Activated naive CD8-positive, alpha-beta T cell treated with anti-CD3 and anti-CD28 coated beads, Interleukin-2, amount 50 U/mL, for 16 hours (primary cell): ENCODE measurements around the gene MRPL58.
"Not testable (repeated sequence)": the region's sequence is repeated elsewhere in the genome, so short reads cannot be mapped to it uniquely, and the experiment has no call there.

Experiments used
- DNase-seq: peaks from one replicate; pipeline ENCODE4 v3.0.0-alpha.2; 2020; ENCODE audit warnings: low read depth, low spot score

MRPL58 gene

GRCh38 chr17:75013092-75013559 is 656 bp downstream of the MRPL58 start:
- no peak for DNase-seq

DNA sequence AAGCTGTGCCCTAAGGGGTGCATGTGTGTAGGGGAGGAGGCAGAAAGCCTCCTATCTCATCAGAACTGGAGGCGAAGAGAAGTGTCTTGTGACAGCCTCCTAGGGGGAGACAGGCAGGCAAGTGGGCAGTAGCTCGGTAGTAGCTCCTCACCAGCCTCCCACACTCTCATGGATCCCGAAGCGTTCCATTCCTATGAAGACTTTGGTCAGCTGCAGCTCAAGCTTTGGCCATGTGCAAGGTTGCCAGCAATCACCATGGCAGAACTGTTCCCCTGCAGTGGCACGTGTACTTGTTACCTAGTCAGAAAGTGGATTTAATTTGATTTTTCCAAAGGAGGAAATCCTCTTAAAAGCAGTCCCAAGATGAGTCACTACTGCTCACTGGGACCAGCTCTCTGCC is 6.7 kb downstream of the MRPL58 start:
- no peak for DNase-seq

- DNase-seq, result no peak
These were observed 7.2 kb downstream of the MRPL58 start for GRCh38 chr17:75019710-75020109.

- DNase-seq, result no peak
These were observed 8.1 kb downstream of the MRPL58 start for GRCh38 chr17:75020331-75021110.

DNA sequence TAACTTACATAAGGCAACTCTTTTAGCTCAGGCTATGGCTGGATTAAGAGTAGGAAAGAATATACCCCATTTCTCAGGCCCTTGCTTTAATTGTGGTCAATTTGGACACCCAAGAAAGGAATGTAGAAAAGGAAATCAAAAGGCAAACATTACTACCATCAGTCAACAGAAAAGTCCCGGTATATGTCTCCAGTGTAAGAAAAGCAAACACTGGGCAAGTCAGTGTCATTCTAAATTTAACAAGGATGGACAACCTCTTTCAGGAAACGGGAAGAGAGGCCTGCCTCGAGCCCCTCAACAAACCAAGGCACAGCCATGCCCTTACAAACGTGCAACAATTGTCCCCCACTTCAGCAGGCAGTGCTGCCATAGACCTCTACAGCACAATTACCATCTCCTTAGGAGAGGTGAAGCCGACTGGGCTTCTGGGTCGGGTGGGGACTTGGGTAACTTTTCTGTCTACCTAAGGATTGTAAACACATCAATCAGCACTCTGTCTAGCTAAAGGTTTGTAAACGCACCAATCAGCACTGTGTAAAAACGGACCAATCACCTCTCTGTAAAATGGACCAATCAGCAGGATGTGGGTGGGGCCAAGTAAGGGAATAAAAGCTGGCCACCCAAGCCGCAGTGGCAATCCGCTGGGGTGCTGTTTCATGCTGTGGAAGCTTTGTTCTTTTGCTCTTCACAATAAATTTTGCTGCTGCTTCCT is 12.4 kb downstream of the MRPL58 start:
- no peak for DNase-seq

DNA sequence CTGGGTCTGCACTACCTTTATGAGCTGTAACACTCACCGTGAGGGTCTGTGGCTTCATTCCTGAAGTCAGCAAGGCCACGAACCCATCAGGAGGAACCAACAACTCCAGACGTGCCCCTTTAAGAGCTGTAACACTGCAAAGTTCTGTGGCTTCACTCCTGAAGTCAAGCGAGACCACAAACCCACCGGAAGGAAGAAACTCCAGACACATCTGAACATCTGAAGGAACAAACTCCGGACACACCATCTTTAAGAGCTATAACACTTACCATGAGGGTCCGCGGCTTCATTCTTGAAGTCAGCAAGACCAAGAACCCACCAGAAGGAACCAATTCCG is 12.9 kb downstream of the MRPL58 start:
- not testable (repeated sequence) for DNase-seq

GRCh38 chr17:75026650-75027049 is 14.2 kb downstream of the MRPL58 start:
- DNase-seq, result not testable (repeated sequence)

GRCh38 chr17:75030161-75030560 is 17.7 kb downstream of the MRPL58 start:
- no peak for DNase-seq

DNA sequence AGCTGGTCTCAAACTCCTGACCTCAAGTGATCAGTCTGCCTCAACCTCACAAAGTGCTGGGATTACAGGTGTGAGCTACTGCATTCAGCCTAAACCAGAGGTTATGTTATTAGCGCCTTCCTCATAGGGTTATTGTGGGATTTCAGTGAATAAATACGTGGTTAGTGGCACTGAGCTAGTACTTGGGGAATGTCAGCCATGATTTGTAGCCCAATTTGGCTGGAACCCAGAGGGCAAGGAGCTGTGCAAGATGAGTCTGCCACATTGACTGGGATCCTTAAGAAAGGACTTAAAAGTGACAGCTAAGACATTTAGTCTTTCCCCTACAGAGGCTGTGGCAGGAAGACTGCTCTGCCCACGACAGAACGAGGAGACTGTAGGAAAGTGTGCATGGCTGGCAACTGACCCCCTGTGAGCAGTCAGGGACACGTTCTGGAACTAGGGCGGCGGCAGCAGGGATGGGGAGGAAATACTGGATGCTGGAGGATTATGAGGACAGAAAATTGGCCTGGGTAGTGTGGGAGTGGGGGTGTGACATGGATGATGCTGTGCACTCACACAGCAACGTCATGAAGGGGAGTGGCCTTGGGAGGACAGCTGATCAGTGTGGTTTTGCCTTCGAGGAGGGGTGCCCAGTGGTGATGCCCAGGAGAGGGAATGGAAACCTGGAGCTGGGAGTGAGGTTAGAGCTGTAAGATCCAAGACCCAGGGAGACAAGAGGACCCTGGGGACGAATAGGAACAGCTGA is 19.7 kb downstream of the MRPL58 start:
- DNase-seq, result no peak

- DNase-seq, result no peak
These were observed 20.3 kb downstream of the MRPL58 start for GRCh38 chr17:75032720-75033280.

- peak; percentile 83 for DNase-seq
These were observed 21.1 kb downstream of the MRPL58 start for GRCh38 chr17:75033346-75034235.

DNA sequence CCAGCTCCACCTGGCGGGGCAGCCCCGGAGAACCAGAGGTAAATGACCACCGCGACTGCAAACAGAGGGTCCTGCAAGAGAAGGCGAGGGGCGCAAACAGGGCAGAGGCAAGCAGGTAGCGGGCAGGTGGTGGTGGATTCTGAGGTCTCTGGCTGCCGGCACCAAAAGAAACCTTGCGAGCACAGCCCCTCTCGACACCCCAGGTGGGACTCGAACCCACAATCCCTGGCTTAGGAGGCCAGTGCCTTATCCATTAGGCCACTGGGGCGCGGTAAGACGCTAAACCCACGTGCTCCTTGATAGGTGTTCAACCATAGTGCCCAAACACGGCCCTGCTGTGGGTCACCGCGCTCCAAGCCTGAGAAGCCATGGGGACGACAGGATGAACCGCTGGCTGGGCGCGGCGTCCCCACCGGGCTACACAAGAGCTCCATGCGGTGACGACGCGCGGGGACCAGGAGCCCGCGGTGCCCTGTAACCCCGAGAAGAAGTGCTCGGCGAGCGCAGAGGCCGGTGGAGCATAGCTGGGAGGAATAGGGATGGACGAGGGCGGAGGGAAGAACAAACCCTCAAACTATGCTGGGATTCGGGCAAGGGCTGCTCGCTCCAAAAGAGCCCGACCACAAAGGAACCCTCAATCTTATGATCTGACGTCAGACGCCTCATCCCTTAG is 21.9 kb downstream of the MRPL58 start:
- peak; percentile 88 for DNase-seq

DNA sequence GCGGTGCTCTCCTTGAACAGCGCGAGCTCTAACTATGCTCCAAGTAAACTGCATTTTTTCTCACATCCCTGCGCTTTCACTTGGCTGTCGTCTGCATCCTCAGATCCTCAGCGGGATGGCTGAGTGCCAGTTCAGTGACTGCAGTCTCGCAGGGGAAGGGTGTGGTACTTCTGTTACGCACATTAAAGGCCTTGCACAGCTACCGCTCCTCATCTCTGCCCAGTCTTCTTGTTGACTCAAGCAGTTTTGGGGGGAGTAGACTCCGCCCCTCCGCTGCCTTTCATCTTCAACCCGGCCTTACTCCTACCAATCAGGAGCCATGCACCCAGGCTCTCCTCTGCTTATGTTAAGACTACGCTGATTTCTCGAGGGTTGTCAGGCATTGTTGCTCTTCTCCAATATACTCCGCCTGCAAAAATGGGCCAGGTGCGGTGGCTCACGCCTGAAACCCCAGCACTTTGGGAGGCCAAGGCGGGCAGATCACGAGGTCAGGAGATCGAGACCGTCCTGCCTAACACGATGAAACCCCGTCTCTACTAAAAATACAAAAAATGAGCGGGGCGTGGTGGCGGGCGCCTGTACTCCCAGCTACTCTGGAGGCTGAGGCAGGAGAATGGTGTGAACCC is 24.3 kb downstream of the MRPL58 start:
- DNase-seq, result peak; percentile 56

- no peak for DNase-seq
These were observed 26.8 kb downstream of the MRPL58 start for GRCh38 chr17:75039238-75039637.

GRCh38 chr17:75041656-75042280 is 29.3 kb downstream of the MRPL58 start:
- no peak for DNase-seq

DNA sequence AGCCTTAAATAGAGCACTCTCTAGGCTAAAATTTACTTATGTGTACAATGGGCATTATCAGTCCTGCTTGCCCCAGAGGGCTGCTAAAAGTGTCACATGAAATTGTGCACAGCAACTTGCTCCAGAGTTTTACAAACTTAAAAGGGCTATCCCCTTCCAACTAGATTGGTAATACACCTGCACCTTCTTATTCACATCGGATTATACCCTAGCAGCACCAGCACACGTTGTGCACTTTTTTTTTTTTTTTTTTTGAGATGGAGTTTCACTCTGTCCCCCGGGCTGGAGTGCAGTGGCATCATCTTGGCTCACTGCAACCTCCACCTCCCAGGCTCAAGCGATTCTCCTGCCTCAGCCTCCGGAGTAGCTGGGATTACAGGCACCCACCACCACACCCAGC is 31.3 kb downstream of the MRPL58 start:
- DNase-seq, result not testable (repeated sequence)

DNA sequence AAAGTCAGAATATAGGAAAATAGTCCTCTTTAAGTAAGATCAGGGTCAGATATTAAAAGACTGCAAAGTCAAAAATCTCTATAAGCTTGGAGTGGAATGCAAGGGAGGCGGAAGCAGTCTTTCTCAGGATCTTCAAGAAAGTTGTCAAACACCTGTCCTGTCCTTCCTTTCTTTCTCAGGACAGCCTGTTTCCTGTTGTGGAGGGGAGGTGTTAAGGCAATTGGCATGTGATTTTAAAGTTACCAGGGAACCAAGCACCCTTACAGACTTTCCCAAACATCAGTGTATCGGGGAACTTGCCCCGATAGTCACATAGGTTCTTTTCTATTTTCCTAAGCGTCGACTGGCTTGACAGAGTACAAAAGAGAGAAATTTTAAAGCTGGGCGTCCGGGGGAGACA is 32.2 kb downstream of the MRPL58 start:
- no peak for DNase-seq

- not testable (repeated sequence) for DNase-seq
These were observed 33.5 kb downstream of the MRPL58 start for GRCh38 chr17:75045946-75046406.
